ENCODE measurements around the gene H2AZ1.
"Not testable (repeated sequence)": the region's sequence is repeated elsewhere in the genome, so short reads cannot be mapped to it uniquely, and the experiment has no call there.

H2AZ1 gene

GRCh38 chr4:99949999-99950912 lies at the start of gene H2AZ1:
H2AZ1 (minus strand) TSS chr4:99950275; CDS start chr4:99950170, 105 bp downstream.
- DNase-seq = peak; percentile 96 to 98

DNA sequence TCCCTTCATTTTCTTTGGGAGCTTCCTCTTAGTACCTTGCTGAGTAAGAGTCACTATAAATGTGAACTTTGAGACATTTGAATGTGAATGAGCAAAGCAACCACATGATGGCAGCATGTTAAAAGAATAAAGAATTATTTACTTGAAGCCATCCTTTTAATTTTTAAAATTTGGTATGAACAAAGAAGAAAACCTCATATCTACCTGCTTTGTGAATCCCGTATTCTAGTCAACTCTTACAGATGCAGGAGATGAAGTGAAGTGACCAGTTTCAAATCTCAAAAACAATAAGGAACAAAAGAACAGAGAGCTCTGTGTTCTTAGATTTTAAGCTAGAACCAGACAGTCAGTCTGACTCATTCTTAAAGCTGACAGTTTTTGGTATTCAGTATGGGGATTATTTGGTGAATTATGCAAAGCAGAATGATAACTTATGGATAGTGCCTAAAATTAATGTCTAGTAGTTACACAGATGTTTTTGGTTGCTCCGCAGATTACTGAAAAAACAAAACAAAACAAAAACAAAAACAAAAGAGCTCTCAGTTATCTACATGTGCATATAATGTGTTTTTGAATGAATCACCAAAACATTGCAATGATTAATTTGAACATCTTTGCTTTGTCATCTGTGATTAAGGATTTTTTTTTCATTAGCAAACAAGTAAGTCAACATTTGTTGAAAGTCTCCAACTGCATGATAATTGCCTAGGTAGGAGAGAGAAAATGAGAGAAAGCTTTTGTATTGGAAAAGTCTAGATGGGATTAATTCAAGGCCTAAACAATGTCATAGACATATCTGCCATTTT lies 48.2 kb upstream of the H2AZ1 start:
- DNase-seq = no peak

DNA sequence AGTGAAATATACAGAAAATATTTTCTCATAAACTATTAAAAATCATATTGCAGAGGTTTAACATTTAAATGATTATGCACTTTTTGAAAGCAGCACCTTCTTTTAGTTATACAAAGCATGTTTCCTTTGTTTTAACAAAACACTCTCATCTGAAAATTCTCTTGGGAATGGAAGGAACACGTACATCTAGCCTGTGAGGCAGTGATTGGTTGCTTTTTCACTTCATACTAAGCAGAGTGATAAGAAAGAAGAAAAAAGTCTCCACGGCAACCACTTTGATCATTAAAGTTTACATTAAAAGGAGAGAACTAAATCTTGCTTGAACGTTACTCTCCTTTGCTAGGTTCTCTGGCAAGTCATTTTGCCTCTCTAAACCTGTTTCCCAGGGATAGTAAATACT lies 41.7 kb upstream of the H2AZ1 start:
- no peak for DNase-seq

GRCh38 chr4:99987681-99988080 lies 37.6 kb upstream of the H2AZ1 start:
- DNase-seq = no peak

DNA sequence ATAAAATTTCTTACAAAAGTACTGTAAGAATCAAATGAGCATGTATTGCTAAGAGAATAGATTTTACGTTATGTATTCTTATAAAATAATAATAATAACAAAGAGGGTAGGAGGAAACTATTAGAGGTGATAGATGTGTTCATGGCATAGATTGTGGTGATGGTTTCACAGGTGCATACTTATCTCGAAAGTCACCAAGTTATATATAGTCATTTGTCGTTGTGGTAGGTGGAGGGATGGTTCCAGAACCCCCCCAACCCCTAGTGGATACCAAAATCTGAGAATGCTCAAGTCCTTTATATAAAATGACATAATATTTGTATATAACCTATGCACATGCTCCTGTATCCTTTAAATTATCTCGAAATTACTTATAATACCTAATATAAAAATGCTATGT lies 36.7 kb upstream of the H2AZ1 start:
- no peak for DNase-seq

DNA sequence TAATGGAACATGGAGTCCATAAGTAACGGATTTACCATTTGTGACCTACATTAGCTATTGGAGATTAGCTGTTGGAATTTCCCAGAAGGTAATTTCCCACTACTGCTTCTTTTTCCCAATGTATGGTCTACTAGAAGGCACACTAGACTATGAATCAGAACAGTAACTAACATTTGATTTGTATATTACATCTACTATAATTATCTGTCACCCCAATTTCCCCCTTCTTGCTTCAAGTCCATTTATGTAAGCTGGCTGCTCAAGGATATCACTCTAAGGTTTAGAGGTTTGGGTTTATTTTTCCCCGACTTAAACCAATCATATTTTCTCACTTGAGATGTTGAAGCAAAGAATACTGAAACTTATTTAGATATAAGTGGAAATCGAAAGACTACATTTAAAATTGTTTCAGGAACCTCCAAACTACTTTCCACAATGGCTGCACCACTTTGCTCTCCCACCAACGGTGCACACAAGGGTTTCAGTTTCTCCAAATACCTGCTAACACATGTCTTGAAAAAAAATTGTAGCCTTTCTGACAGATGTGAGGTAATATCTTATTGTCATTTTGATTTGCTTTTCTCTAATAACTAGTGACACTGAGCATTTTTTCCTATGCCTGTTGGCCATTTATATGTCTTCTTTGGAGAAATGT lies 33.3 kb upstream of the H2AZ1 start:
- DNase-seq = no peak

DNA sequence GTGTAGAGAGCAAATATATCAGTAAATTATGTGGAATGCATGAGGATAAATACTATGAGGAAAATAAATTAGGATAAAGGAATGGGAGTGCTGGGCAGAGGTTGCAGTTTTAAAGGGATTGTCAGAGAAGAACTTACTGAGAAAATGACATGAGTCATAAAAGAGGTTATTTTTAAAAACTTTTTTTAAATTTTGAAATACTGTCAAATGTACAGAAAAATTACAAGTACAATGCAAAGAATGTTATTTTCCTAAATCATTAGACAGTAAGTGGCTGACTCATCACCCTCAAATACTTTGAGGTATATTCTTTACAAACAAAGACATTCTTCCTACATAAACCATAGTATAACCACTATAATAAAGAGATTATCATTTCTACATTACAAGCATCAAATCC lies 29.8 kb upstream of the H2AZ1 start:
- DNase-seq = no peak

DNA sequence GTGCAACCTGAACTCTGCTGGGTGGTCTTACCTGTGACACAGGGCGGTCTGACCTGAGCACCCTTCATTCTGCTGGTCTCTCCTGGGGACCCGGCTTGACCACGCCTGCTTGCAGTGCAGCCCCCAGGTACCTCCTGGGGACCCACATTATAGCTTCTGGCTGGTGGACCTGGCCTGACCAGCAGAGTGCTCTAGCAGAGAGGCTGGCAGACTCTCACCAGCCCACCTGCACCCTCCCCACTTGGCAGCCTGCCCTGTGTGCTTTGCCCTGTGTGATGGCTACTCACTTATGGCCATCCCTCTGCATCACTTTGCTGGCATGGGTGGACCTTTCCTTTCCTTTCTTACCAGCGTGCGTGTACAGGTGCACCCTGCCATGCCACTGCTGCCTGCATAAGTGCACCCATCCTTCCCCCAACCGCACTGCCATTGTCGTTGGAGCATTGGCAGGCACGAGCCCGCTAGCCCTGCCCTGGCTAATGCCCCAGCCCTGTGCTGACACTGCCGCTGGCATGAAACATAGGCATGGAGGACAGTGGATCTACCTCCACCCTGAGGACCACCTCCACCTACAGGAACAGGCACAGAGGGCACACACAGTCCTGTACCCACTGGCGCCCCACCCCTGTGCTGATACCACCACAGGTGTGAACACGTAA lies 21.5 kb upstream of the H2AZ1 start:
- DNase-seq = no peak

DNA sequence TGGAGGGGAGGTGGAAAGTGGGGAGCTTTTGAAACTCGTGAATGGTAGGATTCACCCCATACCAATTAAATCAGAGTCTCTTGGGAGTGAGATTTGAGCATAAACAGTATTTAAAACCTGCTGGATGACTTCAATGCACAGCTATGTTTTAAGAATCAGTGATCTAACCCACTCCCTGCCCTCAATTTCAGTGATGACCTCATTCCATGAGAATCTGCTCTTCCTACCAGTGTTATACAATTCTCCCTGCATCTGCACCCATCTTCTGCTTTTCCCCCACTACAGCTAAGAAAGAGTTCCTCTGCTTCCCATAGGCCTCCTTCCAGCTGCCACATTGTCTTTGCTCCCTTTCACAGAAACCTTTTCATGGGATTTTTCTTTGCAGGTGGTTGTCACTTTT lies 18.3 kb upstream of the H2AZ1 start:
- DNase-seq = no peak

GRCh38 chr4:99966692-99967091 lies 16.6 kb upstream of the H2AZ1 start:
- no peak for DNase-seq

DNA sequence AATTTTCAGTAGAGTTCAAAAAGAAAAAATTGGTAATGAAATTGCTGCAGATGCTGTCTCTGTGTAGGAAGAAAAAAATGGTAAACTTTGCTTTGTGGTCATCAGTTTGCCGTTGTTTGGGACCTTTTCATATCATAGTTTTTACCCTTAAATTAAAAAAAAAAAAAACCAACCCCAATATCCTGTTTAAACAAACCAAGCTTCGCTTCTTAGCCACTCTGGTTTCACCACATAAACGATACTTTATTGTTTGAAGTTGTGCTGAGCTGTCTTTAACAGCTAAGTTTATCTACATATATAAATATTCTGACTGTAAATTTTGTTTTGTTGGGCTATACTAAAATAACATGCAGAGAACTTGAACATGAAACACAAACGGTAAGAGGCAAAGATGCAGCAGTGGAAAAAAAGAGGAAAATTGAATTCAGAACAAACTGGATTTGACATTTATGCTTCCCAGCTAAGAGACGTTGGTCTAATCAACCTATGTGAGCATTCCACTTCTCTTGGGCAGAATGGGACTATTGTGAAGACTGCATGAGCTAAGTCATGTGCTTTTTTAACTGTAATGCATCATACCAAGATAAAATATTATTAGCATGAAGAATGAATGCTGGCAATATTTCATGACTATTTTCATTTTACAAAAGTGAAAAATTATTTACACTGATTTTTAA lies 15.7 kb upstream of the H2AZ1 start:
- DNase-seq = no peak

DNA sequence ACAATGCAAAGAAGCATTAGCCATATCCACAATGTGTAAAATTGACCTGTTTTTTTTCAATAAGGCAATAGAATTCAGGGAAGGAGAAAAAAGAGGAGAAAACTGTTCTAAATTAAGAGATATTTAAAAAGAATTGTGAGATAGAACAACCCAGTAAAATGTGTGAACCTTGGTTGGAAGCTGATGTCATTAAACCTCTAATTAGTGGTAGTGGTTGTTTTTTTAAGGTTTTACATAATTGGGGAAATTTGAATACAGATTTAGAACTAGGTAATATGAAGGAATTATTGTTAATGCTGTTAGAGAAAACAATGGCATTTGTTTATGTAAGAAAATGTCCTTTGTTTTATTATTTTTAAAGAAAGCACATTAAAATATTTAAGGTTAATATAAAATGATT lies 15.1 kb upstream of the H2AZ1 start:
- DNase-seq = no peak

- DNase-seq = no peak
These were observed 11.6 kb upstream of the H2AZ1 start for GRCh38 chr4:99961711-99962110.

DNA sequence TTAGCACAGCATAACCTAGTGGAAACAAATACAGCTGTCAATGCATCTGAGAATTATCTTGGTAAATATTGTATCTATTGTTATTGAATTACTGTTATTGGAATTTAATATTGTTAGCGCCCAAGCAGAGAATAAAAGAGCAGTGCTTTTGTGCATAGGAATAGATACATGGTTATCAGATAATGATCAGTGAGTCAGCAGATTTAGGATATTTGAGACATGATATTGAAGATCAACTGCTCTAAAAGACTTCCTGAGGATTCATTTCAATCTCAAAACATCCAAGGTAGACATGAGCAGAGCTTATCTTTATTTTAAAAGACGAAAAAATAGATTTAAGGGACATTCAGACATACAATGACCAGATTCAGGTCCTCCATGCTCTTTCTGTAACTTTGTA lies 10.6 kb upstream of the H2AZ1 start:
- no peak for DNase-seq

DNA sequence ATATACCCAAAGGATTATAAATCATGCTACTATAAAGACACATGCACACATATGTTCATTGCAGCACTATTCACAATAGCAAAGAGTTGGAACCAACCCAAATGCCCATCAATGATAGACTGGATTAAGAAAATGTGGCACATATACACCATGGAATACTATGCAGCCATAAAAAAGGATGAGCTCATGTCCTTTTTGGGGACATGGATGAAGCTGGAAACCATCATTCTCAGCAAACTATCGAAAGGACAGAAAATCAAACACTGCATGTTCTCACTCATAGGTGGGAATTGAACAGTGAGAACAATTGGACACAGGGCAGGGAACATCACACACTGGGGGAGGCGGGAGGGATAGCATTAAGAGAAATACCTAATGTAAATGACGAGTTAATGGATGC lies 8.1 kb upstream of the H2AZ1 start:
- DNase-seq = not testable (repeated sequence)

GRCh38 chr4:99950913-99951254 lies 809 bp upstream of the H2AZ1 start:
- DNase-seq = no peak

DNA sequence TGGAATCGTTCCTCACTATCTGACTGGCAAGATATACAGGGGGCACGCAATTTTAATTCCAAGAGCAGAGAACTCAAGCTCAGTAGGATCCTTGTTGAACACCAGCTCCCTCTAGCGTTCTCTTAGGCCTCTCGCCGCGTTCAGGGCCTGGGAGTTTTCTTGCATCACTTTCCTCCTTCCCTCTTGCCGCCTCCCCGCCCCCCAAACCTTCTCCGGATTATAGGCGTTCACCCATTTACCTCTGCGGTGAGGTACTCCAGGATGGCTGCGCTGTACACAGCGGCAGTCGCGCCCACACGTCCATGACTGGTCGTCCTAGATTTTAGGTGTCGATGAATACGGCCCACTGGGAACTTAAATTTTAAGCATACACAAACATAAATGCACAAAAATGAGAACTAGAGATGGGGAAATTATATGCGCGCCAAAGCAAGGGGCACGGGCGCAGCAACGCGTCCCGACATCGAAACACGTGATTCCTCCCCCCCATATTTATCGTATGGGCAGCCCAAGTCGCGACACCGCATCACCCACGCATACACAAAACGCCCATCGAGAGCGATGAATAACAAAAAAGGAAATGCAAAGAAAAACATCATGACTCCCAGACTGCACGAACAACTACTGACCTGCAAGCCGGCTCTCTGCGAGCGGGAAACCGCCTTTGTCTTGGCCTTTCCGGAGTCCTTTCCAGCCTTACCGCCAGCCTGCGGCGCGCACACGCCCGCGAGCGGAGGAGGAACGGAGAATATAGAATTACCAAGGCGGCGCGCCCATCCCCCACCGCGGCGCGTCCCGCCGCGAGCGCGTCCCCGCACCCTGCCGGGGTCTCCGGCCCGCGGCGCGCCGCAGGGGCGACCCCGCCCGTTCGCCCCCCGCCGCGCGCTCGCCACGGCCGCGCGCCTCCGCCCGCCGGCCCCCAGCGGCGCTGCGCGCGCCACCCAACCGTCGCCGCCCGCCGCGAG lies 759 bp downstream of the H2AZ1 start:
- DNase-seq = peak; percentile 86 to 88

- peak in 1 of 2 experiments; percentile 1 for DNase-seq
These were observed 2.5 kb downstream of the H2AZ1 start for GRCh38 chr4:99947608-99948007.

DNA sequence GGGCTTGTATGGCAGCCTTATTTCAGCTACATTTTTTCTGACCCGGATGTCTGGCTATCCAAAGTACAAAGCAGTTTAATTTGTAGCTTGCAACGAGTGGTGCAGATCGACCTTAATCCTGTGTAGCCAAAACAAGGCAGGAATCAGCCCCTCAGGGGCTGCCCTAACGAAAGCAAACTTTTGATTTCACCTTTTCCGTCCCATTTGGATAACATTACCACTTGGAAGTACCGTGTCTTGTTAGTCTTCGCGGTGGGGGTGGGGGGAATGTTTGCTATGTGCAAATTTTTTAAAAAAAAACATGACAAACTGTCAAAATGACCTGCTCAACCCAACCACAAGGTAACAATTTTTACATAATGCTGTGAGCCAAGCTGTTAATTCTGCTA lies 2.9 kb downstream of the H2AZ1 start:
- peak in 1 of 2 experiments; percentile 38 for DNase-seq

- peak; percentile 55 to 63 for DNase-seq
These were observed 3.5 kb downstream of the H2AZ1 start, which contains the start of gene DNAJB14 for GRCh38 chr4:99946356-99947189. DNAJB14 (minus strand) TSS chr4:99946618; CDS start chr4:99946571, 47 bp downstream.

Data from NCI-H1930 (cell line).